GM12874 (cell line): ENCODE data around the gene NR1D1.

Experiments used
- TF ChIP-seq, protein P1 (sequence below): IDR thresholded peaks from 2 replicates; pipeline ENCODE4 v1.5.1; 2011; ENCODE audit warnings: low read depth, mild to moderate bottlenecking, control low read depth, low read length, moderate library complexity; ENCODE audit not compliant: insufficient read depth

Gene NR1D1

GRCh38 chr17:40068917-40069750 lies 31.3 kb downstream of the NR1D1 start:
- TF ChIP-seq, protein P1, sequence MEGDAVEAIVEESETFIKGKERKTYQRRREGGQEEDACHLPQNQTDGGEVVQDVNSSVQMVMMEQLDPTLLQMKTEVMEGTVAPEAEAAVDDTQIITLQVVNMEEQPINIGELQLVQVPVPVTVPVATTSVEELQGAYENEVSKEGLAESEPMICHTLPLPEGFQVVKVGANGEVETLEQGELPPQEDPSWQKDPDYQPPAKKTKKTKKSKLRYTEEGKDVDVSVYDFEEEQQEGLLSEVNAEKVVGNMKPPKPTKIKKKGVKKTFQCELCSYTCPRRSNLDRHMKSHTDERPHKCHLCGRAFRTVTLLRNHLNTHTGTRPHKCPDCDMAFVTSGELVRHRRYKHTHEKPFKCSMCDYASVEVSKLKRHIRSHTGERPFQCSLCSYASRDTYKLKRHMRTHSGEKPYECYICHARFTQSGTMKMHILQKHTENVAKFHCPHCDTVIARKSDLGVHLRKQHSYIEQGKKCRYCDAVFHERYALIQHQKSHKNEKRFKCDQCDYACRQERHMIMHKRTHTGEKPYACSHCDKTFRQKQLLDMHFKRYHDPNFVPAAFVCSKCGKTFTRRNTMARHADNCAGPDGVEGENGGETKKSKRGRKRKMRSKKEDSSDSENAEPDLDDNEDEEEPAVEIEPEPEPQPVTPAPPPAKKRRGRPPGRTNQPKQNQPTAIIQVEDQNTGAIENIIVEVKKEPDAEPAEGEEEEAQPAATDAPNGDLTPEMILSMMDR: no peak

GRCh38 chr17:40068584-40068916 lies 31.8 kb downstream of the NR1D1 start:
- TF ChIP-seq, protein P1: no peak

DNA sequence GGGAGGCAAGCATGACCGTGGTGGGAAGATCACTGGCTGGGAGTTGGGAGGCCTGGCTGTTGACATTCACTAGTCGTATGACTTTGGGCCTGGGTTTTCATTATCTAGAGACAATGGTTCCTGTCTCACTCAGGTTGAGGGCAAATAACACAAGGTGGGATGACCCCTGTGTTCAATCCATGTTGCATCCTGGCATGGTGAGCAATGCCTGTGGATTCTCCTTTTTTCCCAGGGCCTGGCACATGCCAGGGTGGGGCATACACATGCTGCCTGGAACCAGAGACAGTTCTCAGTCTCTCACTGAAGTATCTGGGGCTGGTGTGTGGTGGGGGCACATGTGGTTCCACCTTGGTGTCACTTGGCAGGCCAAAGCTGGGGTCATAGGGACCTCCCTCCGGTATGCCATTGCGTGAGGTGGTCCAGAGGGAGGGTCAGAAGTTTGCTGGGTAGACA lies 32.2 kb downstream of the NR1D1 start:
- TF ChIP-seq, protein P1: no peak

- TF ChIP-seq, protein P1: no peak
These were observed 32.7 kb downstream of the NR1D1 start for GRCh38 chr17:40067710-40068109.

GRCh38 chr17:40065769-40066510 lies 34.4 kb downstream of the NR1D1 start:
- TF ChIP-seq, protein P1: no peak

DNA sequence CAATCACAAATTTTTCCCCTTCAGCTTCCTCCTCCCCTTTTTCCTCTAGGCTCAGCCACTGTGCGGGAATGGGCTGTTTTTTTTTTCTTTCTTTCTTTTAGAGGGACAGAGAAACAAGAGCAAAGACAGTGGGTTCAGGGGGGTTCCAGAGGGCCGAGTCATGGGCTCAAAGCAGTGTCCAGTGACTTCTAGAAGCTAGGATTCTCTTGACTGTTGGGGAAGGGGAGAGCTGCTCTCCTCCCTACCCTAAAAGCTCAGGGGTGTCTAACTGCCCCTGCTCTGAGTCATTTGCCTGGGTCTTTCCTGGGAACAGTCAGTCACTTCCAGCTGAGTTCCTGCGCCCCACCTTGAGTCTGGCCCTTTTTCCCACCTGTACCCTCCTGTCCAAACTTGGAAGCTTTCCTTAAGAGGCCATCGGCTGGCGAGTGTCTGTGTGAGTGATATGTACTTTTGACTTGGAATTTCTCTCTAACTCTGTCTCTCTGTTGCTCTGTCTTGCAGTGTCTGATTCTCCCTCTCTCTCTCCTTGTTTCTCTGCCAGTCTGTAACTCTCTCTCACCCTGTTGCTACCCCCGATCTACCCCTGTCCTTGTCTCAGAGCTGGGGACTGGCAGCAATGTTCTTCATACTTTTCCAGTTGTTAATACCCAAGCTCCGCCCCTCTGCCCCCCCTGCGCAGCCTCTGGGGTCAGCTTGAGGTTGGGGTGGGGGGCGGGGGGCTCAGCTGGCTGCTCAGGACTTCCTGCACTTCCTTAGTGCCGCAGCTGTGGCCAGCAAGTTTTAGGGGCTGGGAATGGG lies 35.2 kb downstream of the NR1D1 start:
- TF ChIP-seq, protein P1: no peak
